ENCODE measurements around the gene AQP12B.
"Not testable (repeated sequence)": the region's sequence is repeated elsewhere in the genome, so short reads cannot be mapped to it uniquely, and the experiment has no call there.

Gene AQP12B

DNA sequence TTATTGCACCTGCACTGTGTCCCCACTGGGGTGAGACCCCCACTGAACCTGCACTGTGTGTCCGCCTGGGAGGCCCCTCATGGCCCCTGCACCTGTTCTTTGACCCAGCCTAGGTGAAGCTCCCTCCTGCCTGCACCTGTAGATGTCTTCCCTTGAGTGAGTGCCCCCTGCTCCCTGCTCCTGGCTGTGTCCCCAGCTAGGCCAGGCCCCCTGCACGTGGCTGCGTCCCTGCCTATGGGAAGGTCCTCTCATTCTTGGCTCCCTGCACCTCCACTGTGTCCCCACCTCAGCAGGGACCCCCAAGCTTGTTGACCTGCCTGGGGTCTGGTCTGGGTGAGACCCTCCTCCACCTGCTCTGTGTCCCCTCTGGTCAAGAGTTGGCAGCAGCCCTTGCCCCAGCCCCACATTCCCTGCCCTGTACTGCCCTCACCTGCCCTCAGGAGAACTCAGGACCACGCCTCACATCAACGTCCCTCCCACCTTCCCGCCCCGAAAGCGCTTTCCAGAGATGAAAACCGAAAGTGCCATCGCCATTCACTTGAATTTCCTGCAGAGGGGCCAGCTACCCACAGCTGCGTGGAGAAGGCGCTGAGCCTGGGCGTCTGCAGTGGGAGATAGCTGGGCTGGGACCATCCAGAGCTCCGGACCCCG is 769 bp upstream of the AQP12B start:
- not testable (repeated sequence) for DNase-seq

DNA sequence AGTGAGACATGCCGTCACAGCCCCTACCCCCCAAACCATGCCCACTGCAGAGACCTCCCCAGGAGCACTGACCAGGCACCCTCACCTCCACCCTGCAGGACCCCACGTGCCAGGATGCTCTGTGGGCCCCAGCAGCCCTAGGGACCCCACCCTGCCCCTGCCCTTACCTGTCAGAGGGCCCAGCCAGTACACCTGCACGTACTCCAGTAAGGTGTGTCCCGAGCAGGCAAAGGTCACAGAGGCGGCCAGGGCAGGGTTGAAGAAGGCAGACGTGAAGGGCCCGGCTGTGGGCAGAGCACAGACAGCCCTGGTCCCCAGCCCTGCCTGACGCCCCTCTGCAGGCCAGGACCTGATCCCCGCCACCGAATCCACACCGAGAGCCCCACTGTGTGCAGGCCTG is 2.5 kb downstream of the AQP12B start:
- DNase-seq = not testable (repeated sequence)

GRCh38 chr2:240678909-240679308 is 3.8 kb downstream of the AQP12B start:
- DNase-seq = not testable (repeated sequence)

DNA sequence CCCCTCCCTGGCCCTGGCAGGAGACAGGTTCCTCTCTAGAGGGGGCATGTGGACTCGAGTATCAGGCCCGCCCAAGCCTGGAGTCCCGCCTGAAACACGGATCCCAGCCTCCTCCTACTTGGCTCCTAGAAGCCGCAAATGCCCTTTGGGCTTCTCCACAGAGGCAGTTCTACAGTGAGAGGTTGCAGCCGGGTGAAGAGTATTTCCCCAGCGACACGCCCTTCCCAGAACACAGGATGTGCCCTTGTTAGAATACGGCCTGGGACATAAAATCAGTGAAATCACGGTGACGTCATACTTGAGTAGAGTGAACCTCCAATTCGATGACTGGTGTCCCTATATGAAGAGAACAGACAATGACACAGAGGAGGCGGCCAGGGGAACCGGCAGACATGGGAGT is 4.6 kb downstream of the AQP12B start:
- DNase-seq = not testable (repeated sequence)

GRCh38 chr2:240675345-240675744 is 7.3 kb downstream of the AQP12B start:
- not testable (repeated sequence) for DNase-seq

- DNase-seq = not testable (repeated sequence)
Measured at GRCh38 chr2:240674461-240675184, 8.1 kb downstream of the AQP12B start.

DNA sequence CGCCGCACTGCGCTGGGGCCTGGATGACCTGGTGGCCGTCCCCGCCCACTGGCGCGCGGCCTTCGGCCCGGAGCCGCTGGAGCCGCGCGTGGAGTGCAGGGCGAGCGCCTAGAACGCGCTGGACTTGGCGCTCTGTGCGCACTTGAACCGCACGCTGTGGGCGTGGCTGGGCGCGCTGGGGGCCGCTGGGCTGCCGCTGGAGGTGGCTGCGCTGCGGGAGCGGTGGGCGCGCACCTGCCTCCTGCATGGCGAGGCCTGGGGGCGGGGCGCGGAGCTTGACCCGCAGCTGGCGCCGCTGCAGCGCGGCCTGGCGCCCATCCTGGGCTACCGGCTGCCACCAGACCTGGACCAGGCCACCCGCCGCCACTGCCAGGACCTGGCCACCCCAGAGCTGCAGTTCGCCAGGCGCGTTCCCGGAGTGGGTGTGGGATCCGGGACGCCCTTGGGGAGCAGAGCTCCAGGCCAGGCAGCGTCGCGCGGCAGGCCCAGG is 9.9 kb downstream of the AQP12B start:
- DNase-seq = no peak

DNA sequence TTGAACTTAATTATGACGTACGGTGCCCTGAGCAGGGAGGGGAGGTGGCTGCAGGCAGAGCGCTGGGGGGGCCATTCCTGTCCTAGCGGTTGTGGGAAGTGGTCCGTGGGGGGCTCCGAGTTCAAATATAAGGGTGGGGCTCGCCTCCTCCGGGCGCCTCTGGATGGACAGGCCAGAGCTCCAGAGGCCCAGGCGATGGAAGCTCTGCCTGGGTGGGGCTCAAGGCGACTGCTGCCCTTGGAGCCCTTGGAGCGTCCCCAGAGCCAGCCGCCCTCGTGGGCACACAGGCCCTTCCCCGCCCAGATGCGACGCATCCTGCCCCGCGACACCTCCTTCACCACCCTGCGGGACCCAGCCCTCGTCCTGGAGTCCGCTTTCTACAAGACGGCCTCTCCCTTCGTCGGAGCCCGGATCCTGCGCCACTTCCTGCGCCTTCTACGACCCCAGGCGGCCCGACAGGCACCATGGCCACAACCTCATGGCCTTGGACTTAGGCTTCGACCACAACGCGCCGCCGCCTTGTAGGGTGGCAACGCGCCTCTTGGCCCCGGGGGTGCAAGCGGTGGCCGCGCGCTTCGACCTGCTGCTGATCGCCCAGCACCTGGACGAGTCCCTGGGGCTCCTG is 10.5 kb downstream of the AQP12B start:
- DNase-seq = no peak

DNA sequence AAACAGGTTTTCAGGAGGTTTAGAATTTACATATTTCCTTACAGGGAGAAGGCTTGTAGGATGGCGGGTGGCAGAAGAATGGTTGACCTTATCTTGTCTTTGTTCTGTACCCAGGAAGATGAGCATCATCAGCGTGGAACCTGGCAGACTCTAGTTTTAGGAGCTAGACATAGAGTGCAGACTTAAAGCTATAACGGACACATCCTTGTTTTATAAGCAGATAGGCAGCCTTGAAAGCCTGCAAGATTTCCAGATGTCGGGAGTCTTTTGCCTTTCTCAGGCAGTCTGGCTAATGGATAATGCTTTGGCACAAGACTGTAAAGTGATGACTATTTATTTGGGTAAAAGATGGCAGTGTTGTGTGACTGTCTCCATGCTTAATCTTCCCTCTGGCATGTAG is 11.7 kb downstream of the AQP12B start:
- DNase-seq = no peak

GRCh38 chr2:240670402-240670801 is 12.3 kb downstream of the AQP12B start:
- no peak for DNase-seq

- DNase-seq = no peak
Measured at GRCh38 chr2:240664622-240665021, 18.1 kb downstream of the AQP12B start.

DNA sequence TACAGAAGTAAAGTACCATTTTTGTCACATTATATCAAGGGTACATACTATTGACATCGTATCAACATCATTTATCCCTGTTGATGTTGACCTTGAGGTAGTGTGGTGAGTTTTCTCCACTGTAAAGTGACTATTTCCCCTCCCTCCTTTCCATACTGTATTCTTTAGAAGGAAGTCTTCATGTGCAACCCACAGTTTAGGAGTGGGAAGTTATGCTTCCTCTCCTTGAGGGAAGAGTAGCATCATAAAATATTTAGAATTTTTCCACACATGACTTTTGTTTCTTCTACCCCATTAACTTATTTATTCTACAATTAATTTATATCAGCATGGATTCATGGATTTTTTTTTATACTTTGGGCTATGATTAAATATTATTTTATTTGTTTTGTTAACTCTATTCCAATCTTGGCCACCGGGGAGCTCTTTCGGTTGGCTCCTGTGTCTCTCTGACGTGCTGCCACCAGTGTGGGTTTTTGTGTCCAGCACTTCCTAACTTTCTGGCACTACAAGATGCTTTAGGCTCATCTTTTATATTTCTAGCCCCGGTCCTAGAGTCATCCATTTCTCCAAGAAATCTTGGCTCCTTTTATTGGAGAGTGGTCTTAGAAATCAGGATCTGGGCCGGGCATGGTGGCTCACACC is 19.0 kb downstream of the AQP12B start:
- DNase-seq = no peak

DNA sequence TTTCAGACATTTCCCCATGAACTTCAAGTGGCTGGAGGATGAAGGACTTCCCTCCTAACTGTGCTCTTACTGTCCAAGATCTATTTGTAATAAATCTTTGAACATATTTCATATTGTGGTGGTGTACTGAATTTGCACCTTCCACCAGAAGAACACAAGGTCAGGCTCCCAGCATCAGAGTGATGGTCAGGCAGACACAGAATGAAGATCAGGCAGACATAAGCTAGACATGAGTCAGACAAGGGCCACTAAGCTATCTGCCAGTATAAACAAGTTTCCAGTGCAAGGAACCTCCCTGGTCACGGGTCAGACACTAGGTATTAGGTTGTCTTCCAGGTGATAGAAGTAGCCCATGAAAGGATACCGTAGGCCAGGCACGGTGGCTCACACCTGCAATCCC is 20.0 kb downstream of the AQP12B start:
- DNase-seq = no peak

GRCh38 chr2:240659883-240660282 is 22.8 kb downstream of the AQP12B start:
- not testable (repeated sequence) for DNase-seq

DNA sequence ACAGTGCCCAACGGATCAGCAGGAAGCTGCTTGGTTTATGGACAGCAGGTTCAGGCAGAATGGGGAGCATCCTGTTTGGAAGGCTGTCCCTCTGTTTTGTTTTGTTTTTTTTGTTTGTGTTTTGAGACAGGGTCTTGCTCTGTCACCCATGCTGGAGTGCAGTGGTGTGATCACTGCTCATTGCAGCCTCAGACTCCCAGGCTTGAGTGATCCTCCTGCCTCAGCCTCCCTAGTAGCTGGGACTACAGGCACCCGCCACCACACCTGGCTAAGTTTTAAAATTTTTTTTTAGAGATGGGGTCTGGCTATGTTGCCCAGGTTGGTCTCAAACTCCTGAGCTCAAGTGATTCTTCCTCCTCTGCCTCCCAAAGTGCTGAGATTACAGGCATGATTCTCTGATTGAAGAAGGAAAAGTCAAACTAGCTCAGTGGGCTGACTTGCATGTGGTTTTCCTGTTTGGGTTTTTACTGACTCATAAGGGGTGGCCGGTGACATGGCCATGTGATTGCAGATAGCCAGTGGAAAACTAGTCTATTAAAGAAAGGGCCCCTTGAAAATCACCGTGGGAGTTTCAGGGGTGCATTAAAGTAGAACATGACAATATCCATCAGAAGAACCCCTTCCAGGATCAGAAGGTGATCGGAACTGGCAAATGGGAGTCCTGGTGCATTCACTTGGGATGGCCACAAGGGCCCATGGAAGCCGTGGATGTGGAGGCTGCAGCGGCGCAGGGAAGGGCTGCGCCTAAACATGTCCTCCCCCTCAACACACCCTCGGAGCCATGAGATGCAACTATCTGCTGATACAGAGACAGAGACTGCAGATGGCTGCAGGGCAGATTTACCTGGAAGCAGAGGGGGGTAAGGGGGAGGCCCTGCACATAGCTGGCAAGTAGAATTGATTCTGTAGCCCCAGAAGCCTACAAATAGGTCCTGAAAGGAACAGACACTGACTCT is 26.5 kb downstream of the AQP12B start:
- no peak for DNase-seq

DNA sequence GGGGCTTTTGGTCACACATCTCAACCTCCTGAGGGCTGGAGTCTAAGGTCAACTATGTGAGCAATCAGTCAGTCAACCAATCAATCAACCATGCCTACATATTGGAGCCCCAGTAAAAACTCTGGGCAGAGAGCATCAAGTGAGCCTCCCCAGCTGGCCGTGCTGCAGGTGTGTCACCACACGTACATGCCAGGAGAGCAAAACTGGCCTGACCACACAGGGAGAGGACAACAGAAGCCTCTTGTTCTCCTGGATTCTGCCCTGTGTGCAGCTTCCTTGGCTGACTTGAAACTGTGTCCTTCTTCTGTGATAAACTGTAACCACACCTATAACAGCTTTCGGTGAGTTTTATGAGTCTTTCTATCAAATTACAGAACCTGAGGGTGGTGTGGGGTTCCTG is 31.5 kb downstream of the AQP12B start:
- DNase-seq = no peak

DNA sequence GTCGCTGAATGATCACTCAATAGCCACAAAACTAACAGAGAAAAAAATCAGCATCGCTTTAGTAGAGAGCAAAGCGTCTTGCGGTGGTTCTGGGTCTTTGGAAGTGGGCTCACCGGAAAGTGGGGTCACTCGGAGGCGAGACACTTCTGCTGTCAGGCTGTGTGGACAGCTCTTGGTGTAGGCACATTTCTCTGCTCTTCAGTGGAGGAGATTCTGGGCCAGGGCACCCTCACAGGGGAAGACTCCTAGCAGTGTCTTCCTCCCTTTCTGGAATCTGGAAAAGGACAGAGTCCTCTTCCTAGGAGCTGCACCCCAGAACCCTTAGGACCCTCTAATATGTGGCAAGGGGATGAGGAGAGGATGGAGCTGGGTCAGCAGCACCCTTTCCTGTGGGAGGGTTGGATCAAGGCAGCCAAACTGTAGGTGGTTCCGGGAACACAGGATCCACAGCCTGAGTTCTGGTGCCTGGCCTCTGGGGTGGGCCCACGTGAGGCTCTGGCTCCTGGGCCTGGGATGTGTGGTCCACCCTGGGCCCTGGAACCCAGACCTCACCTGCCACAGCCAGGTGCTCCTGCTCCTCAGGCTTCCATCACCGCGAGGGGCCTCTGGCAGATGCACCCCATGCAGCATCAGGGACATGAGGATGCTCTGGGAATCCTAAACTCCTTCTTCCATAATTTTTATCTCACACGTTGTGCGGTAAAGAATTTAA is 32.3 kb downstream of the AQP12B start:
- DNase-seq = no peak

- no peak for DNase-seq
Measured at GRCh38 chr2:240649331-240649730, 33.4 kb downstream of the AQP12B start.

GRCh38 chr2:240648650-240649275 is 33.9 kb downstream of the AQP12B start:
- DNase-seq = no peak

- no peak for DNase-seq
Measured at GRCh38 chr2:240648155-240648649, 34.5 kb downstream of the AQP12B start.

All from NCI-H510A treated with DMSO at 0.1 percent for 48 hours (cell line).